Fibroblast of skin of left biceps (primary cell): ENCODE results near the gene MAN1A2.
"Not testable (repeated sequence)": the region's sequence is repeated elsewhere in the genome, so short reads cannot be mapped to it uniquely, and the experiment has no call there.

Experiments used
- DNase-seq, 2 experiments: peaks; one replicate each; pipeline ENCODE4 v3.0.0-alpha.2; 2013; ENCODE audit warnings: low read depth in 2 of 2

The MAN1A2 gene

DNA sequence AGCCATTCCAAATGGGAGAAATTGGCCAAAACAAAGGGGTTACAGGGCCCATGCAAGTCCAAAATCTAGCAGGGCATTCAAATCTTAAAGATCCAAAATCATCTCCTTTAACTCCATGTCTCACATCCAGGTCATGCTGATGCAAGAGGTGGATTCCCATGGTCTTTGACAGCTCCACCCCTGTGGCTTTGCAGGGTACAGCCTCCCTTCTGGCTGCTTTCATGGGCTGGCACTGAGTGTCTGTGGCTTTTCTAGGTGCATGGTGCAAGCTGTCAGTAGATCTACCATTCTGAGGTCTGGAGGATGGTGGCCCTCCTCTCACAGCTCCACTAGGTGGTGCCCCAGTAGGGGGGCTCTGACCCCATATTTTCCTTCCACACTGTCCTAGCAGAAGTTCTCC is 191.2 kb downstream of the MAN1A2 start:
- DNase-seq: not testable (repeated sequence)

- DNase-seq: no peak
These were observed 191.9 kb downstream of the MAN1A2 start for GRCh38 chr1:117559139-117559538.

- no peak for DNase-seq
These were observed 192.7 kb downstream of the MAN1A2 start for GRCh38 chr1:117559985-117560384.

DNA sequence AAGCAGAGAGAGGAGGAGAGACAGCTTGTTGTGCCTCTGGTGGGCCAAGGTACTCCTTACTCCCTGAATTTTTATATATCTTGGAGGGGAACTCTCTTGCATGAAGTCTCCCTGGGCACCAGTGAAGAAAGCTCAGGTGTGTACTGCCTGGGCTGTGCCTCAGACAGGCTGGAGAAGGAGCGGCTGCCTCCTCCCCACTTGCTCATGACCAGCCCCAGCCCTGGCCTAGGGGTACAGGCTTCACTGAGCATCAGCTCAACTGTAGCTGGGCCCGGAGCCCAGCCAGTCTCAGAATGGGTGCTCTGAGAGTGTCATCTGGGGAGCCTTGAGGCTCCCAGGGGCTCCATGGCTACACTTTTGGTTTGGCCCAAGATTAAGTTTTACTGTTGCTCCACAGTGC is 193.8 kb downstream of the MAN1A2 start:
- DNase-seq: no peak

DNA sequence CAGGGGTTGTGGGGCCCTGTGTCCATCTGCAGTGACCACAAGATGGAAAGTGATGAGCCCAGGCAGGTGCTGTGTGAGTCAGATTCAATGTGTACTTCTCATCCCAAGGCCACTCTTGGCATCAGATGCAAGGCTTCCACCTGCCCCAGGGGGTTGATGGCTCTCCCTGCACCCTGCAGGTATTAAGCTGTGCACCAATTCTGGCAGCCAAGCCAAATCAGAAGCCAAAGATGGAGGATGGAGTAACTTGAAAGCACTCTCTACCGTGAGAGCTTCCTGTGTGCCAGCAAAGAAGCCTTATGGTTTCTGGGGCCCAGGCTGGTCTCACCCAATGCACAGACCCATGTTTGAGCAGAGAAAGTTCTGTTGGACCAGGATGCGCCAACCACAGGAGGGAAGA is 194.3 kb downstream of the MAN1A2 start:
- no peak for DNase-seq

- no peak for DNase-seq
These were observed 195.6 kb downstream of the MAN1A2 start for GRCh38 chr1:117562581-117563491.

GRCh38 chr1:117563492-117563875 is 196.2 kb downstream of the MAN1A2 start:
- no peak for DNase-seq

- DNase-seq: no peak
These were observed 197.2 kb downstream of the MAN1A2 start for GRCh38 chr1:117564227-117565075.

- no peak for DNase-seq
These were observed 197.9 kb downstream of the MAN1A2 start for GRCh38 chr1:117565076-117565556.

GRCh38 chr1:117565745-117566455 is 198.7 kb downstream of the MAN1A2 start:
- no peak for DNase-seq

DNA sequence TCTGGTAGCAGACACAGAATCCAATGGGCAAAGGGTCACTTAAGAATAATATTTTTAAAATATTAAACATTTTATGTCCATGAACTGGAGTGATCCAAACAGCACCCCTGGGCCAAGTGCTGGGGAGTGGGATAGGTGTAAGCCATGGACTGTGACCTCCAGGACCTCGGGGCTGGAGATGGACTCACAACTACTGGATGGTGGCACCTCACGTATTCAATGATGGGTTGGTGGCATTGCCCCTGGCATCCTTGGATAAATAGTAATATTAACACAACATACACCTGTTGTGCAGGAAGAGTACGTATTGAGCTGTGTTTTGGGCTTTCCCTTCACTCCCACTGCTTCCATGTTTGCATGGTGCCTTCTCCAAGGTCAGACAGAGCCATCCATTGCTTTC is 199.3 kb downstream of the MAN1A2 start:
- DNase-seq: no peak

DNA sequence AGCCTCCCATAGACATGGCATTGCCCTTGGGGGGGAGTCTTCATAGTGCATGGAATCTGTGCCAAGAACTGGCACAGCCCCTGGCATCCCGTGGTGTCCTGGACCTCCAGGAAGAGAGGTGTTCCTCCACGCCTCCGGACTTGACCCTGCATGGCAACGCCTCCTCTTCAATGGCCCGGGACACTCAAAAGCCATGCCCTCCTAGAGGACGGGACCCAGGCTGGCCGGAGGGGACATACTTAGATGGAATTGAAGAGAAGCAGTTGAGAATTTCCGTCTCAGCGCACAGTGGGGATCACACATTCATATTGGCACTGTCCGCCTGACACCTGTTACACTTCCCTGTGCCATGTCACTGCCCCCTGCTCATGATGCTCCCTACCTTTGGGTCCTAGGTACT is 200.2 kb downstream of the MAN1A2 start:
- DNase-seq: no peak

DNA sequence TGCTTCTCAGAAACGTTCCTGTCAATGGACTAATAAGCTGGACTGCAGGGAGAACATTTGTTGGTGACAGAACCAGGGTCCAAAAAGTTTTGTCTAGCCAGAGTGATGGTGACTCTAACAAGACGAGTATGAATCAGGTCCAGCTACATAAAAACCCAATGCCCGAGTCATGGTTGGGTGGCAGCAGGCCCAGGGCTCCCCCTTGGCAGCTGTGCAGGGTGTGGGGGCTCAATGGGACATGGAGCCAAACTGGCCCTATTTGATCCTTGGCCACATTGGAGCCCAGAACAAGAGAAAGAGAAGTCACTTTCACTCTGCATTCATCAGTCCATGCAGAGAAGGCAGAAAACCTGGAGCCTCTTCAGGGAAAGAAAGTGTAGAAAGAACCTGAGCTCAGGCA is 200.7 kb downstream of the MAN1A2 start:
- no peak for DNase-seq

DNA sequence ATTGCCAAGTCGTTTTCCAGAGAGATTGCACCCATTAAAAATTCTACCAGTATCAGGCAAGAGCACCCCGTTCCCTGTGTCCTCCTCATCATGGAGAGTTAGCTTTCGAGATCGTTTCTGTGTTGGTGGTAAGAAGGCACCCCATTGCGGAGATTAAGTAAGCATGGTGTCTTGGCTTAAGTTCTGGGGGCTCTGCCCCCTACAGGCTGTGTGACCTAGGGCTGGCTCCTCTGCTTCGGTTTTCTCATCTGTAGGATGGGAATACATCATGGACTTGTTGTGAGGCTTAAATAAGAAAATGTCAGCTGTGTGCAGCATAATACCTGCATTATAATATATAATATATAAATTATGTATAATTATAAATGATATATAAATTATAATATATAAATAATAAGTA is 201.8 kb downstream of the MAN1A2 start:
- no peak for DNase-seq

- no peak for DNase-seq
These were observed 202.6 kb downstream of the MAN1A2 start for GRCh38 chr1:117569856-117570255.

GRCh38 chr1:117570988-117571409 is 203.8 kb downstream of the MAN1A2 start:
- no peak for DNase-seq

DNA sequence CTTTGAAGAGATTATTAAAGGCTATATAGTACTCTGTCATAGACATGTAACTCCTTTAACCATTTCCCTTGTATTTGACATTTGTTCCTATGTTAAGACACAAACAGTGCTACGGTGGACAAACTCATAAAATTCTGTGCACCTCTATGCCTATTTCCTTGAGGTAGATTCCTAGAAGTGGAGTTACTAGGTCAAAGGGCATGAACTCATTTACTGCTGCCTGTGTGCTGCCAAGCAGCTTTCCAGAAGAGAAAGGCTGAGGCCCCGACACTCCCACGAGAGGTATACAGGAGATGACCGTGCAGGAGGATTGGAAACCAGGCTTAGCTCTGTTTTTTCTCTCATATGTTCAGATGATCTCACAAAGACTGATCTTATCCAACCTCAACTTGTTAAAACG is 204.2 kb downstream of the MAN1A2 start:
- no peak for DNase-seq

DNA sequence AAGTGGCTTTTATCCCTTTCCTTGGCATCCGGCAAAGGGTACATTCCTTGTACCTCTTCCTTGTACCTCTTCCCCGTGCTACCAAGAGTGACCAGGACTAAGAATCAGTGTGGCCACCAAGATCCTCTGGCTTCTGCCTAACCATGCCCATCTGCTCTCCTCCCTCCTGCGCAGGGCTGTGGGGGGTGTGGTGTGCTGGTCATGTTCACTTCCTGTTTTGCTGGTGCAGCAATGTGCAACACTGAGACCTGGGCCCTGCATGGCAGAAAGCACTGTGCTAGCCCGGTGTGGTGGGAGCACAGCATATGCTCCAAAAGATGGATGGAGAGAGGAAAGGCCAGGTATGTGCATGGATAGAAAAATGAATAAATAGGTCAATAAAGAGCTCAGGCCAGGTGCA is 205.3 kb downstream of the MAN1A2 start:
- no peak for DNase-seq

DNA sequence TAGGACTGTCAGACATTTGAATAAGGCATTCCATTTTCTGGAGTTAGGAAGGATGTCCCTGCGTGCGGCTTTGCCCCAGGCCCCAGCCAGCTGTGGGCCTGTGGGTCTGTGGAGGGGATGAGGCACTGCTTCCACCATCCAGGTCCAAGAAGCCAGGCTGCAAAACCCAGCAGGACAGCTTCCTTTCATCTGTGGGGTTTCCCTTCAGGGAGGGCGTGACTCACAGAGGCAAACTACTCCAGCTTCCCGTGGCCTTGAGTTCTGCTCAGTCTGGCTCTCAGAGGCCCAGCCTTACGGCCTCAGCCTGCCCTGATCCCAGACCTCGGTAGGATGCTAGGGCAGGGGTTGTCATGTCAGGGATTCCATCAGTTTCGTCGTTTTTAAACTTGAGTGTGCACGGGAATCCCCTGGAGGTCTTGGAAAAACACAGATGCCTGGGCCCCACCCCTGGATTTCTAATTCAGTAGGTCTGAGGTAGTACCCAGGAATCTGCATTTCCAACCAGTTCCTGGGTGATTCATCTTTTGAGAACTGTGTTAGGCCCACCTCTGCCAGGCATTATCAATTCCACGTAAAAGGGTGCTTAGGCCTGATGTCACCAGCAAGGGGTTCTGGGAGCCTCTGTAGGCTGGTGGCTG is 206.3 kb downstream of the MAN1A2 start:
- DNase-seq: no peak

GRCh38 chr1:117574161-117574835 is 207.0 kb downstream of the MAN1A2 start:
- no peak for DNase-seq
